Measurements from ENCODE around the gene WNT3. TPM values are rescaled to one million over a fixed set of nuclear protein-coding genes. Genes with fewer than 3 reads are reported as not detected.

The WNT3 gene
- total and polyA plus RNA-seq, 2 donors (not counting 3 experiments of a cell fraction or from before 2014, with no cell fraction given) = 1.4 to 2.1 TPM

DNA sequence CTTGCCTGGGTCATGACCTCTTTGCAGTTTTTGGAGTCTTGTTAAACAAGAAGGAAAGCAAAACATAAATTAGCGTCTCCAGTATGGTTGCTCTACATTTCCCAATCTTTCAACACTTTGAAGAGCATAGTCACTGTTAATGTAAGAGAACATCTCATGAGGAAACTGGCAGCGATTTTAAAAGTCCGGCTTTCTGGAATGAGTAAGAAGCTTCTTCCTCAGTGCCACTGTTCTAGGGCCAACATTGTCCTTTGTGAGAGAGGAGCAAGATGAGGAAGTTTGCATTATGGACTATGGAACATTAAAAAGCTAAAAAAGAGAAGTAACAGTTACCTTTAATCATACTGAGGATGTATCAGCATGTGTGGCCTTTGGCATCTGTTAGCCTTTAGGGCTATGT, 73.1 kb downstream of the WNT3 start:
- Histone ChIP-seq H3K9me1 (replicated peaks; ENCODE audit: control insufficient read depth, extremely low read depth, insufficient read depth, low read length) (no peaks in the 10 kb centered on the region), H3K4me2 (ENCODE audit: insufficient read depth, low read length) (no peak overlapping the region), H3K4me3 (replicated peaks in 1 of 3; ENCODE audit: insufficient read depth in 1 of 3, low read depth in 1 of 3, low read length in 3 of 3) (no peak overlapping the region), H3K4me1 (ENCODE audit: control insufficient read depth, extremely low read depth, insufficient read depth, low read length) (peaks cover 29% of the 10 kb centered on the region), H4K20me1 (replicated peaks; ENCODE audit: control insufficient read depth, extremely low read depth, insufficient read depth, low read length) (no peaks in the 10 kb centered on the region), H3K27ac (ENCODE audit: insufficient read depth, low read depth, low read length) (no peak overlapping the region), H2AFZ (ENCODE audit: low read depth, low read length) (no peak overlapping the region), H3K36me3 (ENCODE audit: control insufficient read depth in 2 of 2, extremely low read depth in 1 of 2, insufficient read depth in 2 of 2, low read length in 2 of 2) (no peaks in the 10 kb centered on the region), H3K9me3 (replicated peaks; ENCODE audit: control insufficient read depth, insufficient read depth, low read length) (no peaks in the 10 kb centered on the region), H3K79me2 (ENCODE audit: control insufficient read depth, insufficient read depth, low read length) (no peaks in the 10 kb centered on the region), H3K9ac (replicated peaks; ENCODE audit: extremely low read depth, insufficient read depth, low read length) (no peak overlapping the region), H3K27me3 (ENCODE audit: control insufficient read depth in 2 of 2, insufficient read depth in 2 of 2, low read length in 2 of 2) (no peaks in the 10 kb centered on the region)
- TF ChIP-seq, protein P1, sequence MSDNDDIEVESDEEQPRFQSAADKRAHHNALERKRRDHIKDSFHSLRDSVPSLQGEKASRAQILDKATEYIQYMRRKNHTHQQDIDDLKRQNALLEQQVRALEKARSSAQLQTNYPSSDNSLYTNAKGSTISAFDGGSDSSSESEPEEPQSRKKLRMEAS (IDR thresholded peaks at IDR 0.05; ENCODE audit: insufficient read depth, insufficient read length) = no peak
- TF ChIP-seq JUN (IDR thresholded peaks at IDR 0.05; ENCODE audit: borderline replicate concordance, insufficient read depth, insufficient read length, low read depth) = no peak
- TF ChIP-seq POLR2AphosphoS5 (IDR thresholded peaks at IDR 0.05; ENCODE audit: insufficient read depth, low read depth, low read length) = no peak
- TF ChIP-seq GATA2 (IDR thresholded peaks at IDR 0.05; ENCODE audit: insufficient read depth, insufficient read length, low read depth, low read length) = no peak
- no peak for TF ChIP-seq EZH2 (IDR thresholded peaks at IDR 0.05; ENCODE audit: borderline replicate concordance, low read depth, low read length, severe bottlenecking)
- no peak for TF ChIP-seq POLR2A (IDR thresholded peaks at IDR 0.05; ENCODE audit: low read depth, low read length)
- TF ChIP-seq, protein P2, sequence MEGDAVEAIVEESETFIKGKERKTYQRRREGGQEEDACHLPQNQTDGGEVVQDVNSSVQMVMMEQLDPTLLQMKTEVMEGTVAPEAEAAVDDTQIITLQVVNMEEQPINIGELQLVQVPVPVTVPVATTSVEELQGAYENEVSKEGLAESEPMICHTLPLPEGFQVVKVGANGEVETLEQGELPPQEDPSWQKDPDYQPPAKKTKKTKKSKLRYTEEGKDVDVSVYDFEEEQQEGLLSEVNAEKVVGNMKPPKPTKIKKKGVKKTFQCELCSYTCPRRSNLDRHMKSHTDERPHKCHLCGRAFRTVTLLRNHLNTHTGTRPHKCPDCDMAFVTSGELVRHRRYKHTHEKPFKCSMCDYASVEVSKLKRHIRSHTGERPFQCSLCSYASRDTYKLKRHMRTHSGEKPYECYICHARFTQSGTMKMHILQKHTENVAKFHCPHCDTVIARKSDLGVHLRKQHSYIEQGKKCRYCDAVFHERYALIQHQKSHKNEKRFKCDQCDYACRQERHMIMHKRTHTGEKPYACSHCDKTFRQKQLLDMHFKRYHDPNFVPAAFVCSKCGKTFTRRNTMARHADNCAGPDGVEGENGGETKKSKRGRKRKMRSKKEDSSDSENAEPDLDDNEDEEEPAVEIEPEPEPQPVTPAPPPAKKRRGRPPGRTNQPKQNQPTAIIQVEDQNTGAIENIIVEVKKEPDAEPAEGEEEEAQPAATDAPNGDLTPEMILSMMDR (IDR thresholded peaks at IDR 0.05; ENCODE audit: extremely low read depth in 1 of 2, insufficient read depth in 1 of 2, low read depth in 1 of 2, low read length in 2 of 2) = no peak
- TF ChIP-seq MYC (IDR thresholded peaks at IDR 0.05; ENCODE audit: low read depth, low read length) = no peak
- TF ChIP-seq FOS (IDR thresholded peaks at IDR 0.05; ENCODE audit: borderline replicate concordance, insufficient read depth, low read length) = no peak
- FAIRE-seq = no peak
- no peak for DNase-seq (ENCODE audit: low read depth, low spot score)
- dilution Hi-C loops (cut with MboI; ENCODE audit: extremely low pct_ligation_motif_present, low sequenced_read_pairs) (no loop called here), intact Hi-C loops (cut with micrococcal nuclease) (no loop called here)
- ChIA-PET CTCF (no interaction called here), POLR2A (no interaction called here)
- no TSS peak for BruUV-seq (replicated peaks)

Measured in endothelial cell of umbilical vein (primary cell).